Uterus (tissue), 4 donors: ENCODE measurements around the gene VSTM4. TPM values are rescaled to one million over a fixed set of nuclear protein-coding genes. Genes with fewer than 3 reads are reported as not detected.

Source experiments
- DNase-seq, 2 donors: peaks; one replicate each; pipeline ENCODE4 v3.0.0-alpha.2; 2019 to 2020
- H3K27ac ChIP-seq, 2 donors: fragments of 200-600 bp; sonication (generic); 1 replicate in 1 of 2; 2 replicates in 1 of 2; pipeline ENCODE4 v1.5.1; 2016 to 2018
- H3K27me3 ChIP-seq, 2 donors: fragments of 200-600 bp; sonication (generic); one replicate each; pipeline ENCODE4 v1.5.1; 2018 to 2019; ENCODE audit warnings: control low read depth in 1 of 2
- H3K36me3 ChIP-seq, 2 donors: fragments of 200-600 bp; sonication (generic); one replicate each; pipeline ENCODE4 v1.5.1; 2019; ENCODE audit warnings: control low read depth in 1 of 2
- H3K4me1 ChIP-seq, 2 donors: fragments of 200-600 bp; sonication (generic); one replicate each; pipeline ENCODE4 v1.5.1; 2018 to 2019; ENCODE audit warnings: control low read depth in 1 of 2
- H3K4me3 ChIP-seq, 2 donors: fragments of 200-600 bp; sonication (generic); 1 replicate in 1 of 2; 2 replicates in 1 of 2; pipeline ENCODE4 v1.5.1; 2018 to 2019; ENCODE audit warnings: mild to moderate bottlenecking in 1 of 2
- H3K9me3 ChIP-seq, 2 donors: fragments of 200-600 bp; sonication (generic); one replicate each; pipeline ENCODE4 v1.5.1; 2019; ENCODE audit warnings: control low read depth in 1 of 2
- CTCF ChIP-seq, 4 experiments: fragments of 200-600 bp in 2 of 4; fragments of 450-650 bp in 2 of 4; sonication (generic) in 2 of 4; IDR thresholded peaks; one replicate each; pipeline ENCODE4 v1.5.1; 2016 to 2019; ENCODE audit warnings: antibody characterized with exemption in 4 of 4, mild to moderate bottlenecking in 2 of 4, moderate library complexity in 1 of 4
- POLR2A ChIP-seq, 2 donors: fragments of 450-650 bp; IDR thresholded peaks; one replicate each; pipeline ENCODE4 v1.6.1; 2016; ENCODE audit warnings: antibody characterized with exemption in 2 of 2, mild to moderate bottlenecking in 1 of 2, moderate library complexity in 1 of 2
- intact Hi-C: fragments of 100-400 bp; cut with DNase I; formaldehyde crosslinking; loops from one replicate; pipeline ENCODE4 v1.15.1; 2023; ENCODE audit warnings: low total_unique reads
- total RNA-seq, 4 donors: library from RNA; depleted of rRNA in 3 of 4; stranded (reverse); fragments of >200 nt in 3 of 4; gene quantifications; one replicate each; pipeline versions ENCODE4 v1.1.0 to v1.2.4, GENCODE V29; 2014 to 2023
- donor health status: DM: yes; HTN: yes; CAD: no.

Gene VSTM4
- total RNA-seq, 4 donors from 2014 or later, result 10.3 to 46.6 (median 19.3) TPM

GRCh38 chr10:49053053-49053997 lies 62.0 kb downstream of the VSTM4 start:
- no peaks in the 10 kb centered on the region for H3K36me3 ChIP-seq
- DNase-seq, result no peak
- intact Hi-C loops, result no loop called here
- peaks cover 0 to 5% of the 10 kb centered on the region in 2 donors for H3K4me1 ChIP-seq
- H3K27ac ChIP-seq, result no peak overlapping the region
- no peak overlapping the region for H3K4me3 ChIP-seq
- no peaks in the 10 kb centered on the region for H3K27me3 ChIP-seq
- no peaks in the 10 kb centered on the region for H3K9me3 ChIP-seq
- TF ChIP-seq POLR2A (IDR thresholded peaks at IDR 0.05), result no peak
- TF ChIP-seq CTCF (IDR thresholded peaks at IDR 0.05), result no peak

- H3K4me3 ChIP-seq, result no peak overlapping the region
- H3K9me3 ChIP-seq, result no peaks in the 10 kb centered on the region
- no peak for DNase-seq
- no peak overlapping the region for H3K27ac ChIP-seq
- intact Hi-C loops, result no loop called here
- no peaks in the 10 kb centered on the region for H3K27me3 ChIP-seq
- H3K4me1 ChIP-seq, result no peaks in the 10 kb centered on the region
- H3K36me3 ChIP-seq, result no peaks in the 10 kb centered on the region
- TF ChIP-seq POLR2A (IDR thresholded peaks at IDR 0.05) (no peak), CTCF (IDR thresholded peaks at IDR 0.05) (no peak)
Measured at GRCh38 chr10:49052069-49052468, 63.3 kb downstream of the VSTM4 start.

GRCh38 chr10:49050906-49051305 lies 64.4 kb downstream of the VSTM4 start:
- no peaks in the 10 kb centered on the region for H3K9me3 ChIP-seq
- no peak overlapping the region for H3K27ac ChIP-seq
- intact Hi-C loops, result no loop called here
- no peaks in the 10 kb centered on the region for H3K4me1 ChIP-seq
- H3K36me3 ChIP-seq, result no peaks in the 10 kb centered on the region
- TF ChIP-seq CTCF (IDR thresholded peaks at IDR 0.05) (no peak), POLR2A (IDR thresholded peaks at IDR 0.05) (no peak)
- H3K4me3 ChIP-seq, result no peak overlapping the region
- no peaks in the 10 kb centered on the region for H3K27me3 ChIP-seq
- DNase-seq, result no peak

- H3K4me3 ChIP-seq, result no peak overlapping the region
- no peak overlapping the region for H3K27ac ChIP-seq
- H3K27me3 ChIP-seq, result no peaks in the 10 kb centered on the region
- no peaks in the 10 kb centered on the region for H3K4me1 ChIP-seq
- no peak for DNase-seq
- intact Hi-C loops, result no loop called here
- no peaks in the 10 kb centered on the region for H3K36me3 ChIP-seq
- TF ChIP-seq POLR2A (IDR thresholded peaks at IDR 0.05), result no peak
- TF ChIP-seq CTCF (IDR thresholded peaks at IDR 0.05), result no peak
- no peaks in the 10 kb centered on the region for H3K9me3 ChIP-seq
Measured at GRCh38 chr10:49050366-49050765, 65.0 kb downstream of the VSTM4 start.

GRCh38 chr10:49049660-49050059 lies 65.7 kb downstream of the VSTM4 start:
- no peaks in the 10 kb centered on the region for H3K4me1 ChIP-seq
- H3K27me3 ChIP-seq, result no peaks in the 10 kb centered on the region
- no peak for TF ChIP-seq CTCF (IDR thresholded peaks at IDR 0.05)
- no peak for TF ChIP-seq POLR2A (IDR thresholded peaks at IDR 0.05)
- no peak overlapping the region for H3K4me3 ChIP-seq
- intact Hi-C loops, result no loop called here
- H3K36me3 ChIP-seq, result no peaks in the 10 kb centered on the region
- H3K27ac ChIP-seq, result no peak overlapping the region
- no peak for DNase-seq
- no peaks in the 10 kb centered on the region for H3K9me3 ChIP-seq
